Measurements from ENCODE around the gene PARP16.

The PARP16 gene

GRCh38 chr15:65310431-65311137, 23.9 kb upstream of the PARP16 start:
- no peak for DNase-seq

DNA sequence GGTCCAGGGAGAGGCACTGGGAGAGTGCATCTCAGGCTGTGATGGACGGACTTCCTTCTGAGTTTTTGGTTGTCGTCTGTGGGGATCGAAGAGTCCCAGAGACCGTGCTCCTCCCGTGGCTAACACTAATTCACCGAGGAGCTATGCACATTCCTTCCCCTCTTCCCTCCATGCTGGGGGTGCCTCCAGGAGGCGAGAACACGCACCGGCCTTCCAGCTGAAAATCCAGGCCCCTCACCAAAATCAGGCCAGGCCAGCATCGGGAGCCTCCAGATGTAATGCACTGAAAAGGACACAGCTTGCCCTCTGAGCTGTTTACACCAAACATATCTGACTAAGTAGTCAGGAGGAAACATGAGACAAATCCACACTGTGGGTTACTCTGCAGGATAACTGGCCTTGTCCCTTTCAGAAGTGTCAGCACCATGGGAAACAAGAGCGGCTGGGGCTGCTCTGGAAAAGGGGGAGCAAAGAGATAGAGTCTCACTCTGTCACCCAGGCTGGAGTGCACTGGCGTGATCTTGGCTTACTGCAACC, 23.3 kb upstream of the PARP16 start:
- DNase-seq = no peak

DNA sequence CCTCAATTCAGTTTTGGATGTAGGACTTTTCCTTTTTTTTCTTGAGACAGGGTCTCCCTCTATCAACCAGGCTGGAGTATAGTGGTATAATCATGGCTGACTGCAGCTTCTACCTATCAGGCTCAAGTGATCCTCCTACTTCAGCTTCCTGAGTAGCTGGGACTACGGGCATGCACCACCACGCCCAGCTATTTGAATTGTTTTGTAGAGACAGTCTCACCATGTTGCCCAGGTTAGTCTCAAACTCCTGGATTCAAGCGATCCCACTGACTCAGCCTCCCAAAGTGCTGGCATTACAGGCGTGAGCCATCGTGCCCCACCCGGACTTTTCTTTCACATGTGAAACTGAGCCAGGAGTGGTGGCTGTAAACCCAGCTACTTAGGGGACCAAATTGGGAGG, 21.3 kb upstream of the PARP16 start:
- DNase-seq = no peak

DNA sequence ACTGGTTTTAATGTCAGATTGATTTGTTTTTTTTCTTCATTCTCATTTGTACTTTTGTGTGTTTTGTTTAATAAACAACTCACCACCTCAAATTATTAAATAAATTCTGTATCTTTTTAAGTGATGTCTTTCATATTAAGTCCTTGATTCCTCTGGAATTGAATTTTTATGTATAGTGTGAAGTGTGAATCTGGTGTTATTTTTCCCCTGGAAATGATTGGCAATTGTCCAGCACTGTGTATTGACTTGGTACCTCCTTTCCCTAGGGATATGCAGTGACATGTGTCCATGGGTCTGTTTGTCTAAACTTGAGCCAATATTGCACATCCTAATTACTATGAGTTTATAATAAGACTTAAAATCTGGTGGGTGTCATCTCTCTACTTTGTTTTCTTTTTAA, 19.9 kb upstream of the PARP16 start:
- DNase-seq = no peak

DNA sequence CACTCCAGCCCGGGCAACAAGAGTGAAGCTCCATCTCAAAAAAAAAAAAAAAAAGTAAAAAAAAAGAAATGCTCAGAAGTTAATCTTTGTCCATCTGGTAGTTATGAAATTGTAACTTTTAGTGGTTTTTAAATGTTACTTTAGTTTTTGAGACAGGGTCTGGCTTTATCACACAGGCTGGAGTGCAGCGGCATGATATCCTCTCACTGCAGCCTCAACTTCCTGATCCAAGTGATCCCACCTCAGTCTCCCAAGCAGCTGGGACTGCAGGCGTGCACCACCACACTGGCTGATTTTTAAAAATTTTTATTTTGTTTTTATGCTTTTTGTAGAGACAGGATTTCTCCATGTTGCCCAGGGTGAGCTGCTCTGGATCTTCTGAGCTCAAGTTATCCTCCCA, 19.1 kb upstream of the PARP16 start:
- DNase-seq = no peak

GRCh38 chr15:65305150-65305758, 18.6 kb upstream of the PARP16 start:
- no peak for DNase-seq

- DNase-seq = peak; percentile 87
Measured at GRCh38 chr15:65304381-65305149, 17.9 kb upstream of the PARP16 start, which contains the start of gene RNU5B-1. RNU5B-1 (plus strand) TSS chr15:65304677.

DNA sequence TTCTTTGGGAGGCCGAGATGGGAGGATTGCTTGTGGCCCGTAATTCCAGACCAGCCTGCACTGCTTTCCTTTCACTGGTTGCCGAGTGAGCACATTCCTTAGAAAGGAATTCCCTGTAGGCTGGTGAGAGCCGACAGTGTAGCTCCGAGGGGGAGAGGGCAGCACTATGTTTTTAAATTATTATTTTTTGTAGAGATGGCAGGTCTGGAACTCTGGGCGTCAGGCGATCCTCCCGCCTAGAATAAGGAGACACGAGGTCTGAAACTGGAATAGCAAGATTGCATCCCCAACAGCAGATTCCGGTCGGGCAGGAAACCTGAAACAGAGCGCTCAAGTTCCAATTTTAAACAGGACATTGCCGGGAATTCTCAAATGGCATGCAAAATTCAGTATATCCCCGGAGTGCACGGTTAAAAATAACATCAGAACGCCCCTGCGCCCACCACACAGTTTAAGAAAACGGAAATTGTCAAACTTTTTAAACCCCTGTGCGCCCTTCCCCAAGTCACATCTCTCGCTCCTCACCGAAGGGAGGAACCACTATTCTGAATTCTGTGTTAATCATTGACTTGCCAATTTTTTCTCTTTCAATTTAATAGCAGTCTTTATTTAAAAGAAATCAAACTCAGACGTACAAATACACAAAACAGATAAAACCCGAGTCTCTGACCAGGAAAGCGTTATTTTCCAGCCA, 17.2 kb upstream of the PARP16 start:
- DNase-seq = peak; percentile 67

DNA sequence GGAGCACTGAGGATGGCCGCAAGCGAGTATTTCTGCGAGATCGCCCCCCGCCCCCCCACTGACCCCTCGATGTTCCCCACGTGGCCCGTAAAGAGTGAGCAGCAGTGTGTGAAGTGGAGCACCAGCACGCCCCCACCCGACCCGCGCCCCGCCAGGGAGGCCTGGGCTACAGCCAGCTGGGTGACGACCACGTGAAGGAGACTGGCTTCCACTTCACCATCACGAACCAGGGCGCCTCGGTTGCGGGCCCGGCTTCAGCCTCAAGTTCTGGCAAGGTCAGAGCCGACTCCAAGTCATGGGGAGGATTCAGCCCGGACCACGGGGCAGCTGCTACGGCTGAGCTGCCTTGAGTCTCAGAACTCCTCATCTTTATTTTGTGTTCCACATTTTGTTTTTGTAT, 15.4 kb upstream of the PARP16 start:
- no peak for DNase-seq

DNA sequence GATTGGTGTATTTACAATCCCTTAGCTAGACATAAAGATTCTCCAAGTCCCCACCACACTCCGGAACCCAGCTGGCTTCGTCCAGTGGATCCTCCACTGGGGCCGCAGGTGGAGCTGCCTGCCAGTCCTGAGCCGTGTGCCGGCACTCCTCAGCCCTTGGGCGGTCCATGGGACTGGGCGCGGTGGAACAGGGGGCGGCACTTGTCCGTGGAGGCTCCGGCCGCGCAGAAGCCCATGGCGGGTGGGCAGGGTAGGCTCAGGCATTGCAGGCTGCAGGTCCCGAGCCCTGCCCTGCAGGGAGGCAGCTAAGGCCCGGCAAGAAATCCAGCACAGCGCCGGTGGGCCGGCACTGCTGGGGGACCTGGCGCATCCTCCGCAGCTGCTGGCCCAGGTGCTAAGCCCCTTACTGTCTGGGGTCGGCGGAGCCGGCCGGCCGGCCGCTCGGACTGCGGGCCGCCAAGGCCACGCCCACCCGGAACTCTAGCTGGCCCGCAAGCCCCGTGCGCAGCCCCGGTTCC, 14.3 kb upstream of the PARP16 start:
- DNase-seq = no peak

GRCh38 chr15:65298731-65299130, 12.0 kb upstream of the PARP16 start:
- no peak for DNase-seq

DNA sequence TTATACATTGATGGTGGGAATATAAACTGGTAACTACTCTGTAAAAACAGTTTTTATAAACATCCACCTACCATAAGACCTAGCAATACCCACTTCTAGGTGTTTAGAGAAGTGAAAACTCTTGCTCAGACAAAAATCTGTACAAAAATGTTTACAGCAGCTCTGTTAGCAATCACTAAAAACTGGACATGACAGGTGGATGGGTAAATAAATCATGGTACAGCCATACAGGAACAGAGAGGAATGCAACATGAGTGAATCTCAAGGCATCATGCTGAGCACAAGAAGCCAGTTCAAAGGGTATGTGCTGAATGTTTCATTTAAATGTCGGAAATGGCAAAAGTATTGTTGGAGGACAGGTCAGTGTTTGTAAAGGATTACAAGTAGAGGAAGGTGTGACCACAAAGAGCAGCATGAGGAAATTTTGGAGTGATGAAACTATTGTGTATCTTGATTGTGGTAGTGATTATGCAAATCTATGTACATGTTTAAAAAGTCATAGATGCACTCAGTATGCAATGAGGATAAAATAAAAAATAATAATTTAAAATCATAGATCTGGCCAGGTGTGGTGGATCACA, 6.3 kb upstream of the PARP16 start:
- DNase-seq = no peak

DNA sequence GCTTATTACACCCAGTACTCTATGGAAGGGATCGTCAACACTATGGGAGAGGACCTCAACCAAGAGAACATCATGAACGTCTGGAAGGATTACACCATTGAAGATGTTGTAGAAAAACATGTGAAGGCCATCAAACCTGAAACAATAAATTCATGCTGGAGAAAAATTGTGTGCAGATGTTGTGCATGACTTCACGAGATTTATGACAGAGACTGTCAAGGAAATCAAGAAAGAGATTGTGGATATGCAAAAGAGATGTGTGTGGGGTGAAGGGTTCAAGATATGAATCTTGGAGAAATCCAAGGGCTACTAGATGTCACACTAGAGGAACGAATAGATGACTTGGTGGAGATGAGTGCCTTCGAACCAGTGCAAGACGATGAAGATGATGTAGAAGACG, 3.5 kb upstream of the PARP16 start:
- no peak for DNase-seq

DNA sequence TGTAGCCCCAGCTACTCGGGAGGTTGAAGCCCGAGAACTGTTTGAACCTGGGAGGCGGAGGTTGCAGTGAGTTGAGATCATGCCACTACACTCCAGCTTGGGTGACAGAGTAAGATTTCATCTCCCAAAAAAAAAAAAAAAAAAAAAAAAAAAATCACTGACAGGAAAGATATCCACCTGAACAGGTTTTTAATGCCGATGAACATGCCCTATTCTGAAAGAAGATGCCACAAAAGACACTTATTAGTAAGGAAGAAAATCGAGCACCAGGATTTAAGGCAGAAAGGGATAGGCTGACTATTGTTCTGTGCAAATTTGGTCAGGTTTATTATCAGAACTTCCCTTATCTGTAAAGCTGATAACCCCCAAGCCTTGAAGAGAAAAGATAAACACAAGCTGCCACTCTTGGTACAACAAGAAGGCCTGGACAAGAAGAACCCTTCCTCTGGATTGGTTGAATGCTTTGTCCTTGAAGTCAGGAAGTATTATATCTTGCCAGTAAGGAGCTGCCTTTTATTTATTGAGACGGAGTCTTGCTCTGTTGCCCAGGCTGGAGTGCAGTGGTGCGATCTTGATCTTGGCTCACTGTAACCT, 2.7 kb upstream of the PARP16 start:
- DNase-seq = no peak

- no peak for DNase-seq
Measured at GRCh38 chr15:65287520-65287855, 805 bp upstream of the PARP16 start.

GRCh38 chr15:65286069-65286703, 497 bp downstream of the PARP16 start:
- no peak for DNase-seq

DNA sequence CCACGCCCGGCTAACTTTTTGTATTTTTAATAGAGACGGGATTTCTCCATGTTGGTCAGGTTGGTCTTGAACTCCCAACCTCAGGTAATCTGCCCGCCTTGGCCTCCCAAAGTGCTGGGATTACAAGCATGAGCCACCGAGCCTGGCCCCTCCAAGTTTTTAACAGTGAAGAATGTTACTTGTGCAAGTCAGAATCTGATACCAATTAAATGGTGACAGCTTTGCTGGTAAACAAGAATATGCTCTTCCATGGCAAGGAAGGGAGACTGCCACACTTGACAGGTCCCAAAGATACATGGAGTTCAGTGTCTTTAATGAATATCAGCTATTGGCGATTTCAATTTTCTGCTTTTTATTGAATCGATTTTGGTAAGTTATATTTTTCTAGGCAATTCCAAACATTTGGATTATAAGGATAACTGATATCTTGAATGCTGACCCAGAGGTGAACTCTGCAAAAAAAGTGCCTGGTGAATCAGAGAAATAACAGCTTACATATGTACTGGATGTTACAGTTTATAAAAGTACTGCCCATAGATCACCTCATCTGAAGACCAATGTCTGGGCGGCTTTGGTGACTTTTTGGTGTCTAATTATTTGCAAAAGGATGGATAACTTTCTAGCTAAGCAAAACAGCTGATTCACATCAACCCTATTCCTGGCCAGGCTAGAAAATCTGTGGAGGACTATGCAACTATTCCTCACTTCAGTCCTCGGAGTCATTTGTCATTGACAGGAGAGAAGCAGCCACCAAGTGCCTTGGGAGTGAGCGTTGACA, 1.2 kb downstream of the PARP16 start:
- DNase-seq = no peak

GRCh38 chr15:65278480-65278879, 8.2 kb downstream of the PARP16 start:
- DNase-seq = no peak

DNA sequence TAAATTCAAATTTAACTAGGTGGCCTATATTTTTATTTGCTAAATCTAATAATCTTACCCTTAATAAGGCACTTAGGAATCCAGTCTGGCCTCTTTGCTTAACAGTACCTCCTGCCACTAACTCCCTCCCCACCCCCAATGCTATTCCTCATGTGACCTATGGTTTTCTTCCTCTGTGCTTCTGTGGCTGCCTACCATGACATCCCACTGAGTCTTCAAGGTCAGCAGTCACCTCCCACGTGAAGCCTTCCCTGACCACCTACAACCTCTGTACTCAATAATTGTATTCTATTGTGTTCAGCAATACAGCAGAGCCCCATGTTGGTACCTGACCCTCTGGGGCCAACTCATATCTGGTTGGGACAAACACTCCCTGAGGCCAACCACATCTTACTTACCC, 9.7 kb downstream of the PARP16 start:
- DNase-seq = no peak

- no peak for DNase-seq
Measured at GRCh38 chr15:65275728-65276126, 11.0 kb downstream of the PARP16 start.

All from NCI-H510A treated with DMSO at 0.1 percent for 48 hours (cell line).